Natural killer cell treated with Interleukin-12 subunit alpha and Interleukin-12 subunit beta and Interleukin-15 and Interleukin-18, amount 100 ng/mL, for 72 hours (primary cell): Measurements from ENCODE around the gene S100A14. TPM values are rescaled to one million over a fixed set of nuclear protein-coding genes. Genes with fewer than 3 reads are reported as not detected.

Experiments used
- ATAC-seq, 2 donors: fragments of 150-1000 bp; cut with Tn5 transposase in 1 of 2; sonication (Bioruptor Pico), chemical (Tn5 transposase) in 1 of 2; 2 replicates each; pipeline ENCODE4 v1.10.0; 2021
- DNase-seq: peaks from one replicate; pipeline ENCODE4 v3.0.0; 2022; ENCODE audit warnings: low spot score
- H3K27ac Mint-ChIP-seq, 2 donors: 1 replicate in 1 of 2; 2 replicates in 1 of 2; pipeline ENCODE4 v1.8.0; 2022; ENCODE audit warnings: mixed read lengths in 2 of 2, mild to moderate bottlenecking in 1 of 2, moderate library complexity in 1 of 2
- H3K27me3 Mint-ChIP-seq, 2 donors: 1 replicate in 1 of 2; 2 replicates in 1 of 2; pipeline ENCODE4 v1.8.0; 2022; ENCODE audit warnings: mixed read lengths in 2 of 2
- H3K36me3 Mint-ChIP-seq: one replicate; pipeline ENCODE4 v1.8.0; 2022; ENCODE audit warnings: mixed read lengths
- H3K4me1 Mint-ChIP-seq, 2 donors: 1 replicate in 1 of 2; 2 replicates in 1 of 2; pipeline ENCODE4 v1.8.0; 2022; ENCODE audit warnings: low read depth in 2 of 2, mixed read lengths in 2 of 2, mild to moderate bottlenecking in 1 of 2
- H3K4me3 Mint-ChIP-seq: one replicate; pipeline ENCODE4 v1.8.0; 2022; ENCODE audit warnings: mixed read lengths
- H3K9me3 Mint-ChIP-seq: 2 replicates; pipeline ENCODE4 v1.8.0; 2022; ENCODE audit warnings: mixed read lengths
- total RNA-seq, 2 donors: library from RNA; stranded (reverse); gene quantifications; one replicate each; pipeline ENCODE4 v1.2.3, GENCODE V29; 2022

The S100A14 gene
- total RNA-seq, 2 donors from 2014 or later: not detected

DNA sequence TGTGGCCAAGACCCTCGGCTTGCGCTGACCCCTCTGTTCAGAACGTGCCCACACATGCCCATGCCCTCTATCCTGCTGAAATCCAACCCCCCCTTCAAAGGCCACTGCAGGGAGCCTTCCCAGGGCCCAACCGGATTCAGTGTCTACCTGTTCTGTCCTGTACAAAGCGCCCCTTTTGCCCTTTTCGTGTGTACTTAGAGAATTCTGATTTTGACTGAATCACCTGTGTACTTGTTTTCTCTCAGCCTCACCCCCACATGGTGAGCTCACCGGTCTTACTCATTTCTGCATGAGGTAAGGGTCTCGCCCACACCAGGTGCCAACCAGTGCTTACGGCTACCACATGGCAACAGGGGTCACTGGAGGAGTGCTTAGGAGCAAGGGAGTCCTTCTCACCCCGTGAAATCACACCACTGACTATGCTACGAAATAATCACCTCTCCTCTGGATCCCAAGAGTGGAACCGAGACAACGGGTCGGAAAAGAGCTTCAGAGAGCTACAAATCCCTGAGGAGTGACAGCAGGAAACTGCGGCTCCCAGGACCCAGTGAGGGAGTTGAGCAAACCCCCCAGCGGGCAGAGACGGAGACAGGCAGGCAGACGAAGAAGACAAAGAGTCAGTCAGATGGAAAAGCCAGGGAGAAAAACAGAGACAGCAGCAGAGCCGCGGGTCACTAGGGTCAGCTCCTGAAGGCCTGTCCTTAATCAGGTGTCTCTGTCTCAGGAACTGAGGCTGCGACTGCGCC is 48.3 kb downstream of the S100A14 start:
- peak overlapping the region; percentile 30 for H3K4me3 Mint-ChIP-seq
- H3K27ac Mint-ChIP-seq: peak overlapping the region; percentile 70 to 91
- no peaks in the 10 kb centered on the region for H3K36me3 Mint-ChIP-seq
- no peak for ATAC-seq
- no peak for DNase-seq
- no peaks in the 10 kb centered on the region for H3K9me3 Mint-ChIP-seq
- peaks cover 16 to 17% of the 10 kb centered on the region in 2 donors for H3K27me3 Mint-ChIP-seq
- peaks cover 30 to 31% of the 10 kb centered on the region in 2 donors for H3K4me1 Mint-ChIP-seq

DNA sequence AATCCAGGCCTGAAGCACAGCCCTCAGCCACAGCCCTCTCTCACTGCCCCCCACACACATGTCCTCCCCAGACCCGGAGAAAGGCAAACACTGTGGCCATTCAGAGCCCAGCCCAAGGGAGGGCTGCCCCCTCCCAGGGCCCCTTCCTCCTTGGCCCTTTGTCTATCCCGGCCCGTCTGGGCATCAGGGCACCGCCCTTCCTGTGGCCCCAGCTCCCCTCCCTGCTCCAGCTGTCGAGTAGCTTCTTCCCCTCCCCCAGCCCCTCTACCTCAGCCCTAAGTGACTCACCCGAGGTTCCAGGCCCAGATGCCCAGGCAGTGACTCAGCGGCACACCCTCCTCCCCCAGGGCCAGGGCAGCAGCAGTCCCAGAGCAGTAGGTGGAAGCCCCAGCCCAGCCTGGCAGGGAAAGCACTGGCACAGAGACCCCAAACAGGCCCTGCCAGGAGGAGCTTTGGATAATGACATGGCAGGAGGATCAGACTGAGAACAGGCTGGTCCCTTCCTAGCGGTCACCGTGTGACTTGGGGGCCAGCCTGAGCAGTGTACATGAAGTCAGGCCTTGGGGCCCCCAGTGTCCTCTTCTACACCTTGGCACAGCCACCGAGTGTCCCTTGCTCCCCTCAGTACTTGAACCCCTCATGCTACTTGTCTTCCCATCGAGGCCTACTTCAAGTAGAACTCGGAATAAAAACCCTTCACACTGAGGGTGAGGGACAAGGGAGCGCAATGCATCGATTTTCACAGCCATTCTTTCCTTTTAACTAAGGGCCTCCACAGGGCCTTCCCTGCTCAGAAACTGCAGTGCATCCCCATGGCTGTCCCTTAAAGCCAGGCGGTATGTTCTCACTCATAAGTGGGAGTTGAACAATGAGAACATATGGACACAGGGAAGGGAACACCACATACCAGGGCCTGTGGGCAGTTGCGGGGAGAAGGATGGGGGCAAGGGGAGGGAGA is 49.4 kb downstream of the S100A14 start:
- DNase-seq (peak; percentile 90), ATAC-seq (peak; percentile 95)
- Mint-ChIP-seq H3K27me3 (peaks cover 15 to 16% of the 10 kb centered on the region in 2 donors), H3K27ac (peak overlapping the region; percentile 91 to 93), H3K4me1 (peaks cover 26 to 28% of the 10 kb centered on the region in 2 donors), H3K9me3 (no peaks in the 10 kb centered on the region), H3K4me3 (peak overlapping the region; percentile 55), H3K36me3 (no peaks in the 10 kb centered on the region)

DNA sequence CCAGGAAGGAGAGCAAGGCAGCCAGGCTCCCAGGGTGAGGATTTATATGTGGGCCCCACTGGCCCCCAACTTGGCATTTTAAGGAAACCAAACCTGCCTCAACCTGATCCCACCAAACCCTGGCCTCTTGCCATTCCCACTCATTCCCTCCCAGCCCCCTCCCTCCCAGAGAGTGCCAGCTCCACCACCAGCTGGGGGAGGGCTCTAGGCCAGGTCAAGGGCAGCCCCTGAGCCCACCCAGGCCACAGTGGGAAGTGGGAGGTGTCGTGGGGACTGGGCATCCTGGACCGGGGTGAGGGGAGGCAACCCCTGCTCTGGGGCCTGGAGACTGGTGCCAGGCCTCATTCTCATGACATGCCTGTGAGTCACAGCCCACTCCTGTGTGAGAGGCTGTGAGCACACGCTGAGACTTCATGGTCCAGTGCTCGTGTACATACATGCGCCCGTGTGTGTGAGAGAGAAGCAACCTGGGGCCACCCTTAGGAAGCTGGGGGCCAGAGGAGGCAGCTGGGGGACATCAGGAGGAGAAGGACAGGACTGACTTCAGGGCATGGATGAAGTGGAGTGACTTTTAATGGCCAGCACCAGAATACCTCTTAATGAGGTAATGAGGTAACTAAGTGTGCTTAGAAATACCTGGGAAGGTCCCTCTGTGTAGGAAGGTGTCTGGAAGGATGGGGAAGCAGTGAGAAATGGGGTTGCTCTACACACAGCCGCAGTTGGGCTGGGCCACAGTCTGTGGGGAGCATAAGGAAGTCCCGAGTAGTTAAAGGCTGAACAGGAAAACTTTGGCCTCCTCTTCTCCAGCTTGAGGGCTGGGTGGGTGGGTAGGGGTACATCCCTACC is 50.4 kb downstream of the S100A14 start, which contains the start of gene S100A2:
Gene S100A2 (minus strand): TSS at position 316 of the 846 bp plus-strand sequence. CDS start 1,967 bp downstream, outside the sequence.
- peak; percentile 65 for DNase-seq
- Mint-ChIP-seq H3K4me3 (peak within 1 kb of the TSS; percentile 81), H3K4me1 (peaks cover 23 to 28% of the 10 kb centered on the region in 2 donors), H3K9me3 (no peaks in the 10 kb centered on the region), H3K36me3 (no peaks in the 10 kb centered on the region), H3K27ac (peak within 1 kb of the TSS; percentile 91 to 93), H3K27me3 (peaks cover 10 to 13% of the 10 kb centered on the region in 2 donors)
- ATAC-seq: peak; percentile 50 to 73

Other genes starting within 250 kb of the S100A14 start
- gene S100A12, start 240.7 kb downstream of the S100A14 start, total RNA-seq: not detected
- gene S100A8, start 225.3 kb downstream of the S100A14 start, total RNA-seq: 1 to 10 TPM in 1 of 2 donors, not detected in 1; 1.8 TPM
- not detected for gene S100A7A, start 199.8 kb downstream of the S100A14 start, total RNA-seq
- gene S100A7, start 155.7 kb downstream of the S100A14 start, total RNA-seq: not detected
- gene S100A6, start 80.3 kb downstream of the S100A14 start, total RNA-seq: 100 to 1,000 TPM in 1 of 2 donors, 10 to 100 TPM in 1; 90.9 to 106 TPM
- not detected for gene S100A5, start 75.4 kb downstream of the S100A14 start, total RNA-seq
- gene S100A4, start 70.5 kb downstream of the S100A14 start, total RNA-seq: 100 to 1,000 TPM in 1 of 2 donors, 10 to 100 TPM in 1; 85.4 to 124 TPM
- gene S100A3, start 67.1 kb downstream of the S100A14 start, total RNA-seq: not detected
- gene S100A2, start 50.5 kb downstream of the S100A14 start, total RNA-seq: under 1 TPM in 1 of 2 donors, not detected in 1; 0.48 TPM
- gene S100A16, start 3.2 kb downstream of the S100A14 start, total RNA-seq: not detected
- gene S100A13, start 11.2 kb upstream of the S100A14 start, total RNA-seq: 10 to 100 TPM in 1 of 2 donors, 1 to 10 TPM in 1; 5.0 to 10.3 TPM
- not detected for gene S100A1, start 12.1 kb upstream of the S100A14 start, total RNA-seq
- gene CHTOP, start 17.7 kb upstream of the S100A14 start, total RNA-seq: 10 to 100 TPM; 82.1 to 96.8 TPM
- 10 to 100 TPM; 23.9 to 42.5 TPM for gene SNAPIN, start 42.4 kb upstream of the S100A14 start, total RNA-seq
- 100 to 1,000 TPM; 198 to 210 TPM for gene ILF2, start 54.7 kb upstream of the S100A14 start, total RNA-seq
- not detected for gene NPR1, start 62.4 kb upstream of the S100A14 start, total RNA-seq
- gene INTS3, start 111.7 kb upstream of the S100A14 start, total RNA-seq: 10 to 100 TPM; 42.1 to 62.0 TPM
- 10 to 100 TPM; 33.6 to 69.9 TPM for gene SLC27A3, start 159.1 kb upstream of the S100A14 start, total RNA-seq